RWPE2 (cell line): ENCODE data around the gene C2orf15.
"Not testable (repeated sequence)": the region's sequence is repeated elsewhere in the genome, so short reads cannot be mapped to it uniquely, and the experiment has no call there.

Experiments
- ATAC-seq: fragments of 200-7000 bp; cut with Tn5 transposase; 3 replicates; pipeline ENCODE4 v1.9.1; 2021; ENCODE audit warnings: low read depth
- DNase-seq: peaks from one replicate; pipeline ENCODE4 v3.0.0-alpha.2; 2020; ENCODE audit warnings: low spot score
- H3K27ac ChIP-seq: fragments of 450-650 bp; 2 replicates; pipeline ENCODE4 v1.5.1; 2017; ENCODE audit warnings: mild to moderate bottlenecking; ENCODE audit not compliant: poor library complexity, severe bottlenecking
- H3K27me3 ChIP-seq: fragments of 250-450 bp; sonication (Bioruptor Pico); 2 replicates; pipeline ENCODE4 v1.5.1; 2021; ENCODE audit warnings: mild to moderate bottlenecking, moderate library complexity; ENCODE audit not compliant: insufficient read depth, poor library complexity, severe bottlenecking
- H3K36me3 ChIP-seq: fragments of 250-450 bp; sonication (Bioruptor Pico); 2 replicates; pipeline ENCODE4 v1.5.1; 2020; ENCODE audit warnings: low read depth, mild to moderate bottlenecking, moderate library complexity
- H3K4me1 ChIP-seq: fragments of 250-450 bp; sonication (Bioruptor Pico); 2 replicates; pipeline ENCODE4 v1.5.1; 2021; ENCODE audit warnings: mild to moderate bottlenecking, moderate library complexity; ENCODE audit not compliant: insufficient read depth, poor library complexity, severe bottlenecking
- H3K4me3 ChIP-seq: fragments of 250-450 bp; sonication (Bioruptor Pico); 2 replicates; pipeline ENCODE4 v1.5.1; 2021; ENCODE audit warnings: mild to moderate bottlenecking, moderate library complexity; ENCODE audit not compliant: severe bottlenecking
- H3K9me3 ChIP-seq: fragments of 250-450 bp; sonication (Bioruptor Pico); 2 replicates; pipeline ENCODE4 v1.5.1; 2021; ENCODE audit warnings: mild to moderate bottlenecking, moderate library complexity; ENCODE audit not compliant: severe bottlenecking
- CTCF ChIP-seq: fragments of 450-650 bp; IDR thresholded peaks from one replicate; pipeline ENCODE4 v1.5.1; 2017; ENCODE audit warnings: mild to moderate bottlenecking, moderate library complexity; ENCODE audit not compliant: poor library complexity, severe bottlenecking

Gene C2orf15

GRCh38 chr2:99188357-99188756, 46.9 kb downstream of the C2orf15 start:
- H3K36me3 ChIP-seq: peaks cover 59% of the 10 kb centered on the region
- H3K27me3 ChIP-seq: no peaks in the 10 kb centered on the region
- DNase-seq (no peak), ATAC-seq (no peak)
- no peak for TF ChIP-seq CTCF
- no peak overlapping the region for H3K27ac ChIP-seq
- H3K9me3 ChIP-seq: no peaks in the 10 kb centered on the region
- no peak overlapping the region for H3K4me3 ChIP-seq
- no peaks in the 10 kb centered on the region for H3K4me1 ChIP-seq

GRCh38 chr2:99190548-99190947, 49.0 kb downstream of the C2orf15 start:
- ATAC-seq (no peak), DNase-seq (no peak)
- Histone ChIP-seq H3K4me1 (no peaks in the 10 kb centered on the region), H3K36me3 (peaks cover 75% of the 10 kb centered on the region), H3K9me3 (no peaks in the 10 kb centered on the region), H3K27ac (no peak overlapping the region), H3K4me3 (no peak overlapping the region), H3K27me3 (no peaks in the 10 kb centered on the region)
- peak; percentile 17 for TF ChIP-seq CTCF

- not testable (repeated sequence) for H3K27me3 ChIP-seq, ATAC-seq, H3K4me1 ChIP-seq, H3K4me3 ChIP-seq, DNase-seq, H3K27ac ChIP-seq, H3K9me3 ChIP-seq
- peaks cover 74% of the 10 kb centered on the region for H3K36me3 ChIP-seq
These were observed 50.9 kb downstream of the C2orf15 start for GRCh38 chr2:99192364-99192763.

DNA sequence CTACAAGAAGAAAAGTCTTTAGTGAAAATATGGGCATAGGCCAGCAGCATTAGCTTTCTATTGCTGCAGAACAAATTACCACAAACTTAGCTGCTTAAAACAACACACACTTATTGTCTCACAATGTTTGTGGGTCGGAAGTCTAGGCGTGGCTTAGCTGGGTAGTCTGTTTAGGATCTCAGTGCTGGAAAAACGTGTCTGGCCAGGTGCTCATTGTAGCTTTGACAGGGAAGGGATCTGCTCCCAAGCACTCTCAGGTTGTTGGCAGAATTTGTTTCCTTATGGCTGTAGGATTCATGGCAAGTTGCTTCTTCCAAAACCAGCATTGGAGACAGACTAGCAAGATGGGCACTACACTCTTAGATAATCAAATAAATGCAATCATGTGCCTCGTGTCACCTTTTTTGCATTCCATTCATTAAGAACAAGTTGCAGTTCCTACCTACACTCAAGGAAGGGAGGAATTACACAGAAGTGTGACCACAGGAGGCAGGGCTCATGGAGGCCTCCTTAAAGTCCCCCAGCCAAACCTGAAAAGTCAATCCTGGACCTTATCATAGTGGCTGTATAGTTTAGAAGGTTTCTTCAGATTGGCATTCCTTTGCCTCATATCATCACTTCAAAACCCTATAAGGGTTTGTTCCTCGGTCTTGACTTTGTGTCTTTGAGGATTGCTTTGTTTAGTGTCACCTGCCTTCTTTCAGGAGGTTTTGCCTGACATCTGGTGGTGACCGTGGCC, 56.8 kb downstream of the C2orf15 start:
- Histone ChIP-seq H3K4me3 (no peak overlapping the region), H3K4me1 (no peaks in the 10 kb centered on the region), H3K27me3 (no peaks in the 10 kb centered on the region), H3K36me3 (peaks cover 34% of the 10 kb centered on the region), H3K9me3 (no peaks in the 10 kb centered on the region), H3K27ac (no peak overlapping the region)
- TF ChIP-seq CTCF: no peak
- no peak for ATAC-seq
- no peak for DNase-seq

- Histone ChIP-seq H3K9me3 (no peaks in the 10 kb centered on the region), H3K4me1 (no peaks in the 10 kb centered on the region), H3K27me3 (no peaks in the 10 kb centered on the region), H3K4me3 (no peak overlapping the region), H3K27ac (no peak overlapping the region), H3K36me3 (peaks cover 17% of the 10 kb centered on the region)
- no peak for ATAC-seq
- no peak for TF ChIP-seq CTCF
- no peak for DNase-seq
These were observed 58.7 kb downstream of the C2orf15 start for GRCh38 chr2:99200076-99200800.
